K562 (cell line): ENCODE measurements around the gene ERGIC1. TPM values are rescaled to one million over a fixed set of nuclear protein-coding genes. Genes with fewer than 3 reads are reported as not detected.
A peak's percentile ranks its signal among the peaks of the same experiment; 100 is the strongest.

Source experiments
- BCLAF1 ChIP-seq, 2 experiments: fragments of 450-650 bp in 1 of 2; IDR thresholded peaks; 2 replicates each; pipeline ENCODE4 v1.6.1; 2011 to 2017; ENCODE audit warnings: low read depth in 2 of 2, antibody characterized with exemption in 1 of 2, borderline replicate concordance in 1 of 2, low read length in 1 of 2, mild to moderate bottlenecking in 1 of 2, mixed read lengths in 1 of 2; ENCODE audit not compliant: control insufficient read depth in 1 of 2
- EP300 ChIP-seq: IDR thresholded peaks from 2 replicates; pipeline ENCODE4 v1.6.1; 2012; ENCODE audit warnings: low read length, improper control_type of control experiment
- FOSL1 ChIP-seq: fragments of 200-800 bp; sonication (Bioruptor generic); conservative IDR thresholded peaks from 2 replicates; pipeline ENCODE4 v1.6.1; 2016; ENCODE audit warnings: missing genetic modification characterization, missing compliant biosample characterization
- KDM1A ChIP-seq, 2 experiments: fragments of 450-650 bp; IDR thresholded peaks; 2 replicates each; pipeline ENCODE4 v1.6.1; 2016; ENCODE audit warnings: mild to moderate bottlenecking in 2 of 2
- KHSRP ChIP-seq: fragments of 450-650 bp; IDR thresholded peaks from 2 replicates; pipeline ENCODE4 v1.6.1; 2017
- MTA1 ChIP-seq: fragments of 450-650 bp; IDR thresholded peaks from 2 replicates; pipeline ENCODE4 v1.6.1; 2017; ENCODE audit warnings: borderline replicate concordance
- NFE2 ChIP-seq: IDR thresholded peaks from 2 replicates; pipeline ENCODE4 v1.6.1; 2014; ENCODE audit warnings: antibody characterized with exemption, low read depth
- POLR2H ChIP-seq: IDR thresholded peaks from 2 replicates; pipeline ENCODE4 v1.6.1; 2016; ENCODE audit warnings: missing genetic modification characterization, low read depth, mild to moderate bottlenecking, control low read depth, missing compliant biosample characterization, moderate library complexity
- RBM17 ChIP-seq: fragments of 200-400 bp; formaldehyde crosslinking; IDR thresholded peaks from 2 replicates; pipeline ENCODE4 v1.6.1; 2017; ENCODE audit warnings: low read depth, mild to moderate bottlenecking, low read length, borderline replicate concordance
- SRSF1 ChIP-seq: fragments of 200-400 bp; formaldehyde crosslinking; IDR thresholded peaks from 2 replicates; pipeline ENCODE4 v1.6.1; 2017; ENCODE audit warnings: mild to moderate bottlenecking, low read depth, low read length, moderate library complexity
- STAT5A ChIP-seq: IDR thresholded peaks from 2 replicates; pipeline ENCODE4 v1.6.1; 2012; ENCODE audit warnings: low read length, inconsistent platforms, borderline replicate concordance
- SUPT5H ChIP-seq: fragments of 450-650 bp; IDR thresholded peaks from 2 replicates; pipeline ENCODE4 v1.6.1; 2016
- TEAD4 ChIP-seq, 2 experiments: sonication (generic) in 1 of 2; formaldehyde crosslinking in 1 of 2; IDR thresholded peaks; 2 replicates each; pipeline versions ENCODE4 v1.6.1 to v1.8.0; 2012 to 2022; ENCODE audit warnings: borderline replicate concordance in 1 of 2, inconsistent platforms in 1 of 2, low read length in 1 of 2, mild to moderate bottlenecking in 1 of 2, missing genetic modification reagents in 1 of 2
- TFE3 ChIP-seq: fragments of 450-650 bp; formaldehyde crosslinking; IDR thresholded peaks from 2 replicates; pipeline ENCODE4 v1.4.0; 2020; ENCODE audit warnings: mild to moderate bottlenecking, mixed read lengths
- TRIM24 ChIP-seq, 2 experiments: fragments of 450-650 bp; IDR thresholded peaks; 2 replicates each; pipeline ENCODE4 v1.6.1; 2016
- ZBTB8A ChIP-seq: fragments of 450-650 bp; IDR thresholded peaks from 2 replicates; pipeline ENCODE4 v1.6.1; 2018; ENCODE audit warnings: mild to moderate bottlenecking, moderate library complexity; ENCODE audit not compliant: partially characterized antibody
- ZC3H4 ChIP-seq: sonication (generic); formaldehyde crosslinking; IDR thresholded peaks from 2 replicates; pipeline ENCODE4 v1.9.0; 2021; ENCODE audit warnings: missing genetic modification reagents, borderline replicate concordance
- ZNF609 ChIP-seq: sonication (generic); formaldehyde crosslinking; IDR thresholded peaks from 2 replicates; pipeline ENCODE4 v1.8.1; 2023; ENCODE audit warnings: missing genetic modification reagents, mild to moderate bottlenecking, borderline replicate concordance
- ZNF764 ChIP-seq: fragments of 250-450 bp; sonication (Bioruptor Pico); IDR thresholded peaks from 2 replicates; pipeline ENCODE4 v1.4.0; 2020; ENCODE audit warnings: low read depth, mild to moderate bottlenecking, moderate library complexity
- ZNF785 ChIP-seq: fragments of 250-450 bp; sonication (Bioruptor Pico); IDR thresholded peaks from 2 replicates; pipeline ENCODE4 v1.4.0; 2020; ENCODE audit warnings: mild to moderate bottlenecking
- polyA plus RNA-seq, 8 experiments: library from polyadenylated mRNA; depleted of rRNA in 4 of 8; stranded (reverse) in 5 of 8; unstranded in 3 of 8; fragments of >200 nt; fragmentation: Nextera tagmentation in 2 of 8; fragmentation: Illumina TruSeq in 1 of 8; extraction: Ambion mirVana in 2 of 8; extraction: Trizol in 1 of 8; gene quantifications; 2 replicates each; pipeline versions ENCODE4 v1.2.1 to v1.2.3, GENCODE V29; 2011 to 2014; ENCODE audit warnings: inconsistent platforms in 1 of 8, missing spikeins in 1 of 8
- total RNA-seq, 7 experiments: library from RNA; depleted of rRNA in 6 of 7; stranded (reverse); fragments of >200 nt in 6 of 7; fragmentation: Illumina TruSeq in 2 of 7; extraction: Trizol in 2 of 7; gene quantifications; 2 replicates each; pipeline versions ENCODE4 v1.2.1 to v1.2.3, GENCODE V29; 2011 to 2021; ENCODE audit warnings: low replicate concordance in 1 of 7

The ERGIC1 gene
- total and polyA plus RNA-seq, 9 of the 15 experiments (the other 6 are each of a cell fraction or from before 2014, with no cell fraction given), result 5.5 to 68.4 (median 36.4) TPM

GRCh38 chr5:172971482-172971881 is 137.4 kb downstream of the ERGIC1 start (continued):
- TF ChIP-seq MTA1 (peak; percentile 50; the same call in 1 of the 2 replicates), TEAD4 (IDR thresholded peaks at IDR 0.05; ENCODE audit: low read length) (peak; percentile 91), TEAD4 (CRISPR knock-in tag; IDR thresholded peaks at IDR 0.05; ENCODE audit: borderline replicate concordance) (no peak), NFE2 (no peak), TFE3 (CRISPR knock-in tag) (no peak), KHSRP (no peak), ZC3H4 (CRISPR knock-in tag) (no peak), EP300 (peak; percentile 56), BCLAF1 (IDR thresholded peaks at IDR 0.05; ENCODE audit: borderline replicate concordance in 1 of 2, control insufficient read depth in 1 of 2, low read depth in 2 of 2, low read length in 1 of 2) (no peak), KDM1A (IDR thresholded peaks at IDR 0.05) (peak; percentile 94 to 96), STAT5A (peak; percentile 67; the same call in 1 of the 2 replicates), RBM17 (no peak), ZNF785 (CRISPR knock-in tag) (no peak), ZNF609 (CRISPR knock-in tag) (no peak), POLR2H (tag) (peak; percentile 69; the same call in 1 of the 2 replicates), SUPT5H (no peak), ZNF764 (no peak), ZBTB8A (no peak), SRSF1 (no peak), FOSL1 (tag) (peak; percentile 87), TRIM24 (IDR thresholded peaks at IDR 0.05) (peak in 1 of 2 experiments; percentile 66; a peak in 1 of 4 replicates)
